Measurements from ENCODE around the gene TRNT1. TPM values are rescaled to one million over a fixed set of nuclear protein-coding genes. Genes with fewer than 3 reads are reported as not detected.
A peak's percentile ranks its signal among the peaks of the same experiment; 100 is the strongest.

The TRNT1 gene
- total and polyA plus RNA-seq, 11 donors: 5.4 to 14.7 (median 11.1) TPM

GRCh38 chr3:3149560-3149959, 22.8 kb downstream of the TRNT1 start:
- H3K27me3 ChIP-seq: no peaks in the 10 kb centered on the region
- no peaks in the 10 kb centered on the region for H3K9me3 ChIP-seq
- intact Hi-C loops (cut with DNase I): no loop called here
- H3K36me3 ChIP-seq: peaks cover 3 to 100% (median 99%) of the 10 kb centered on the region in 9 donors
- peaks cover 0 to 7% (median 2%) of the 10 kb centered on the region in 12 donors for H3K4me1 ChIP-seq
- TF ChIP-seq, protein P1, sequence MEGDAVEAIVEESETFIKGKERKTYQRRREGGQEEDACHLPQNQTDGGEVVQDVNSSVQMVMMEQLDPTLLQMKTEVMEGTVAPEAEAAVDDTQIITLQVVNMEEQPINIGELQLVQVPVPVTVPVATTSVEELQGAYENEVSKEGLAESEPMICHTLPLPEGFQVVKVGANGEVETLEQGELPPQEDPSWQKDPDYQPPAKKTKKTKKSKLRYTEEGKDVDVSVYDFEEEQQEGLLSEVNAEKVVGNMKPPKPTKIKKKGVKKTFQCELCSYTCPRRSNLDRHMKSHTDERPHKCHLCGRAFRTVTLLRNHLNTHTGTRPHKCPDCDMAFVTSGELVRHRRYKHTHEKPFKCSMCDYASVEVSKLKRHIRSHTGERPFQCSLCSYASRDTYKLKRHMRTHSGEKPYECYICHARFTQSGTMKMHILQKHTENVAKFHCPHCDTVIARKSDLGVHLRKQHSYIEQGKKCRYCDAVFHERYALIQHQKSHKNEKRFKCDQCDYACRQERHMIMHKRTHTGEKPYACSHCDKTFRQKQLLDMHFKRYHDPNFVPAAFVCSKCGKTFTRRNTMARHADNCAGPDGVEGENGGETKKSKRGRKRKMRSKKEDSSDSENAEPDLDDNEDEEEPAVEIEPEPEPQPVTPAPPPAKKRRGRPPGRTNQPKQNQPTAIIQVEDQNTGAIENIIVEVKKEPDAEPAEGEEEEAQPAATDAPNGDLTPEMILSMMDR (IDR thresholded peaks at IDR 0.05): no peak
- TF ChIP-seq POLR2A (IDR thresholded peaks at IDR 0.05): no peak
- DNase-seq (no peak), ATAC-seq (no peak)
- WGBS, 4 donors: 83 to 95% (median 86%) methylated on average over 1 of the region's 1 CpG
- no peak overlapping the region for H3K4me3 ChIP-seq
- peak overlapping the region in 1 of 12 donors; percentile 23 for H3K27ac ChIP-seq

DNA sequence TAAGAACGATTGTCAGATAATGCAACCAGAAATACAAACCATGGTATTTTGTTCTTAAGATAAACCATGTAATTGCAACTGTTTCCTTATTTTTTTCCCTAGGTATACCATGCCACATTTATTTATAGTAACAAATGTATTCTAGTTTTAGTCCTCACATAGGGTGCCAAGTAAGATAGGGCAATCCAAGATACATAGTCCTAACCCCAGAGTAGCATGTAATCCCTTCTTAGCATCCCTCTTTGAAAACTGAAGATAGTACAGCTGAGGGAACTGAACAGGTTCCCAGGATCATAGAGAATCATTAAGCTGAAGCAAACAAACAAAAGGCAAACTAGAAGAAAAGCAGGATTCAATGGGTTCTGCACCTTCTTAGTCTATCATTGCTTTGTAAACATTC, 24.8 kb downstream of the TRNT1 start:
- 27 to 45% (median 39%) methylated on average over 1 of the region's 1 CpG for WGBS, 4 donors
- Histone ChIP-seq H3K9me3 (no peaks in the 10 kb centered on the region), H3K27ac (no peak overlapping the region), H3K4me3 (no peak overlapping the region), H3K27me3 (no peaks in the 10 kb centered on the region), H3K4me1 (peaks cover 0 to 16% (median 6%) of the 10 kb centered on the region in 12 donors), H3K36me3 (peaks cover 3 to 100% (median 99%) of the 10 kb centered on the region in 9 donors)
- ATAC-seq (no peak), DNase-seq (no peak)
- TF ChIP-seq POLR2A (IDR thresholded peaks at IDR 0.05): no peak
- TF ChIP-seq, protein P1 (IDR thresholded peaks at IDR 0.05): no peak
- intact Hi-C loops (cut with DNase I): no loop called here

DNA sequence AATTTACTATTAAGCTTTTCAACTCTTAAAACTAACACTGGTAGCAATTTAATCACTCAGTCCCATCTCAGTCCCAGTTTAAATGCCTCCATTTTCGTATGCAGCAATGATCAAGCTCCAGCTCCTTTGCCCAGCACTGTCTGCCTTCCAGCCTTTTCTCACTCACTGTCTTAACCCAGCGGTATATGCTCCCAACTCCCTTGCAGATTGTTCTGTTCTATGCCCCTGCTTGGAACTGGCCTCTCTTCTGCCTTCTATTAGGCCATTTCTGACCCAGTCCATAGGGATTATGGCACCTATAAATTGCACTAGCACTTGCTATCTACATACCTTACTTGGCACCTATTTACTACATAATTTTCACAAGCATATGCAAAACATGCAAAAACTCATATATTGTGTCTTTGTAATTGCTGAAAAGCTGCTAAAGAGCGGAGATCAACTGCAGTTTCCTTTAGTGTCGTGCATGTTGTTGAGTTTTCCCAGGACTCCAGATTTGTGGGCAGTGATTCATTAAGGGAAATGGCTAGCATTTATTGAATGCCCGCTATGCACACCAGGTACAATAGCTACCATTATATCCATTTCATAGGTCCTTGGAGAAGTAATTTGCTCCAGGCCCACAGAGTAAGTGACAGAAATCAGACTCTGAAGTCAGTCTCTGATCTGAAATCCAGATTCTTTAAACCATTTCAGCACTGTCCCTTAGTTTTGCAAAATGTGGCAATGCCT, 28.3 kb downstream of the TRNT1 start:
- Histone ChIP-seq H3K9me3 (no peaks in the 10 kb centered on the region), H3K4me1 (peaks cover 0 to 16% (median 6%) of the 10 kb centered on the region in 12 donors), H3K27me3 (no peaks in the 10 kb centered on the region), H3K27ac (peak overlapping the region in 3 of 12 donors; percentile 15 to 32 (median 22)), H3K4me3 (no peak overlapping the region), H3K36me3 (peaks cover 3 to 100% (median 99%) of the 10 kb centered on the region in 9 donors)
- intact Hi-C loops (cut with DNase I): no loop called here
- 87 to 93% (median 89%) methylated on average over 5 of the region's 5 CpGs for whole genome bisulfite sequencing, 4 donors
- DNase-seq (no peak), ATAC-seq (no peak)
- TF ChIP-seq POLR2A (IDR thresholded peaks at IDR 0.05): no peak
- TF ChIP-seq, protein P1 (IDR thresholded peaks at IDR 0.05): no peak

DNA sequence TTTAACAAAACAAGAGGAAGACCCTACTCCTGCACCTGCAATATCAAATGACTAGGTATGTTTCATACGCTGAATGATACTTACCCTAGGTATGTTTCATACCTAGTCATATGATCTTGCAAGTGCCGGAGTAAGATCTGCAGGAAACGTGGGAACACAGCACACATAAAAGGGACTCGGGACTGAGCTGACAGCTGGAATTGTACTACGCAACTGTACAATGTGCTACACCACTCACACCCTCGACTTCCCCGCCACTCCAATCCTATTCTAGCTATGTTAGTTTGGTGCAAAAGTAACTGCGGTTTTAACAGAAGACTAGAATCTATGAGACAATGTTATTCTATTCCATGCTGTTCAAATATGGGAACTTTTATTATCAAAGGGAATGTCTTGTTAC, 30.7 kb downstream of the TRNT1 start:
- DNase-seq: no peak
- Histone ChIP-seq H3K36me3 (peaks cover 3 to 100% (median 91%) of the 10 kb centered on the region in 9 donors), H3K27ac (no peak overlapping the region), H3K27me3 (no peaks in the 10 kb centered on the region), H3K4me3 (no peak overlapping the region), H3K4me1 (peaks cover 0 to 20% (median 8%) of the 10 kb centered on the region in 12 donors), H3K9me3 (no peaks in the 10 kb centered on the region)
- ATAC-seq: no peak
- TF ChIP-seq, protein P1 (IDR thresholded peaks at IDR 0.05): no peak
- no peak for TF ChIP-seq POLR2A (IDR thresholded peaks at IDR 0.05)
- WGBS, 4 donors: 80 to 84% (median 83%) methylated on average over 8 of the region's 8 CpGs
- intact Hi-C loops (cut with DNase I): no loop called here

Measured in heart left ventricle (tissue), 16 donors.